ENCODE measurements around the gene KIAA1217. TPM values are rescaled to one million over a fixed set of nuclear protein-coding genes. Genes with fewer than 3 reads are reported as not detected.

Gene KIAA1217
- total RNA-seq, 1 experiment from 2014 or later = 23.4 TPM

GRCh38 chr10:24251547-24251946, 42.6 kb downstream of the KIAA1217 start (continued):
- TF ChIP-seq, protein P1, sequence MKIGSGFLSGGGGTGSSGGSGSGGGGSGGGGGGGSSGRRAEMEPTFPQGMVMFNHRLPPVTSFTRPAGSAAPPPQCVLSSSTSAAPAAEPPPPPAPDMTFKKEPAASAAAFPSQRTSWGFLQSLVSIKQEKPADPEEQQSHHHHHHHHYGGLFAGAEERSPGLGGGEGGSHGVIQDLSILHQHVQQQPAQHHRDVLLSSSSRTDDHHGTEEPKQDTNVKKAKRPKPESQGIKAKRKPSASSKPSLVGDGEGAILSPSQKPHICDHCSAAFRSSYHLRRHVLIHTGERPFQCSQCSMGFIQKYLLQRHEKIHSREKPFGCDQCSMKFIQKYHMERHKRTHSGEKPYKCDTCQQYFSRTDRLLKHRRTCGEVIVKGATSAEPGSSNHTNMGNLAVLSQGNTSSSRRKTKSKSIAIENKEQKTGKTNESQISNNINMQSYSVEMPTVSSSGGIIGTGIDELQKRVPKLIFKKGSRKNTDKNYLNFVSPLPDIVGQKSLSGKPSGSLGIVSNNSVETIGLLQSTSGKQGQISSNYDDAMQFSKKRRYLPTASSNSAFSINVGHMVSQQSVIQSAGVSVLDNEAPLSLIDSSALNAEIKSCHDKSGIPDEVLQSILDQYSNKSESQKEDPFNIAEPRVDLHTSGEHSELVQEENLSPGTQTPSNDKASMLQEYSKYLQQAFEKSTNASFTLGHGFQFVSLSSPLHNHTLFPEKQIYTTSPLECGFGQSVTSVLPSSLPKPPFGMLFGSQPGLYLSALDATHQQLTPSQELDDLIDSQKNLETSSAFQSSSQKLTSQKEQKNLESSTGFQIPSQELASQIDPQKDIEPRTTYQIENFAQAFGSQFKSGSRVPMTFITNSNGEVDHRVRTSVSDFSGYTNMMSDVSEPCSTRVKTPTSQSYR (CRISPR knock-in tag; IDR thresholded peaks at IDR 0.05) = no peak
- TF ChIP-seq MAX (CRISPR knock-in tag; IDR thresholded peaks at IDR 0.05) = no peak

GRCh38 chr10:24254180-24254579, 45.2 kb downstream of the KIAA1217 start:
- no peak for TF ChIP-seq USF1 (CRISPR knock-in tag; IDR thresholded peaks at IDR 0.05)
- no peak for TF ChIP-seq ZNF423 (CRISPR knock-in tag; IDR thresholded peaks at IDR 0.05)
- TF ChIP-seq IRF1 (CRISPR knock-in tag; IDR thresholded peaks at IDR 0.05) = no peak
- no peak for TF ChIP-seq ZNF396 (CRISPR knock-in tag; IDR thresholded peaks at IDR 0.05; ENCODE audit: borderline replicate concordance)
- no peak for TF ChIP-seq OVOL2 (CRISPR knock-in tag; IDR thresholded peaks at IDR 0.05; ENCODE audit: borderline replicate concordance)
- no peak overlapping the region for H3K27ac Mint-ChIP-seq
- no peaks in the 10 kb centered on the region for H3K9me3 Mint-ChIP-seq
- H3K27me3 Mint-ChIP-seq (ENCODE audit: low read depth) = no peaks in the 10 kb centered on the region
- H3K36me3 Mint-ChIP-seq = no peaks in the 10 kb centered on the region
- ChIA-PET CTCF (no interaction called here), POLR2A (no interaction called here)
- H3K4me3 Mint-ChIP-seq = no peak overlapping the region
- H3K4me1 Mint-ChIP-seq = peaks cover 73% of the 10 kb centered on the region
- no peak for ATAC-seq
- no peak for DNase-seq (ENCODE audit: low spot score)

GRCh38 chr10:24255115-24255880, 46.4 kb downstream of the KIAA1217 start:
- ATAC-seq (peak; percentile 72), DNase-seq (ENCODE audit: low spot score) (peak; percentile 26)
- TF ChIP-seq ZNF423 (CRISPR knock-in tag; IDR thresholded peaks at IDR 0.05) = peak; percentile 27; the same call in 1 of the 2 replicates
- TF ChIP-seq FOXK1 (CRISPR knock-in tag; IDR thresholded peaks at IDR 0.05) = no peak
- no peak for TF ChIP-seq NFE2L1 (CRISPR knock-in tag; IDR thresholded peaks at IDR 0.05)
- TF ChIP-seq MYBL2 (CRISPR knock-in tag; IDR thresholded peaks at IDR 0.05) = no peak
- TF ChIP-seq, protein P2, sequence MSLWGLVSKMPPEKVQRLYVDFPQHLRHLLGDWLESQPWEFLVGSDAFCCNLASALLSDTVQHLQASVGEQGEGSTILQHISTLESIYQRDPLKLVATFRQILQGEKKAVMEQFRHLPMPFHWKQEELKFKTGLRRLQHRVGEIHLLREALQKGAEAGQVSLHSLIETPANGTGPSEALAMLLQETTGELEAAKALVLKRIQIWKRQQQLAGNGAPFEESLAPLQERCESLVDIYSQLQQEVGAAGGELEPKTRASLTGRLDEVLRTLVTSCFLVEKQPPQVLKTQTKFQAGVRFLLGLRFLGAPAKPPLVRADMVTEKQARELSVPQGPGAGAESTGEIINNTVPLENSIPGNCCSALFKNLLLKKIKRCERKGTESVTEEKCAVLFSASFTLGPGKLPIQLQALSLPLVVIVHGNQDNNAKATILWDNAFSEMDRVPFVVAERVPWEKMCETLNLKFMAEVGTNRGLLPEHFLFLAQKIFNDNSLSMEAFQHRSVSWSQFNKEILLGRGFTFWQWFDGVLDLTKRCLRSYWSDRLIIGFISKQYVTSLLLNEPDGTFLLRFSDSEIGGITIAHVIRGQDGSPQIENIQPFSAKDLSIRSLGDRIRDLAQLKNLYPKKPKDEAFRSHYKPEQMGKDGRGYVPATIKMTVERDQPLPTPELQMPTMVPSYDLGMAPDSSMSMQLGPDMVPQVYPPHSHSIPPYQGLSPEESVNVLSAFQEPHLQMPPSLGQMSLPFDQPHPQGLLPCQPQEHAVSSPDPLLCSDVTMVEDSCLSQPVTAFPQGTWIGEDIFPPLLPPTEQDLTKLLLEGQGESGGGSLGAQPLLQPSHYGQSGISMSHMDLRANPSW (CRISPR knock-in tag; conservative IDR thresholded peaks at IDR 0.05; ENCODE audit: low read depth) = no peak
- TF ChIP-seq MAX (CRISPR knock-in tag; IDR thresholded peaks at IDR 0.05) = peak; percentile 24; the same call in 1 of the 2 replicates
- no peak for TF ChIP-seq PREB (CRISPR knock-in tag; IDR thresholded peaks at IDR 0.05; ENCODE audit: borderline replicate concordance)
- no peak for TF ChIP-seq ZBTB21 (CRISPR knock-in tag; IDR thresholded peaks at IDR 0.05; ENCODE audit: borderline replicate concordance)
- CTCF ChIA-PET = interaction anchor here (0.6 to 1.2 kb wide), 5 partner anchors 53 to 907 kb away, joined by 3 to 6 read pairs (median 3); no protein-coding TSS in a partner anchor
- Mint-ChIP-seq H3K9me3 (no peaks in the 10 kb centered on the region), H3K4me3 (peak overlapping the region; percentile 61), H3K4me1 (peaks cover 72% of the 10 kb centered on the region), H3K27ac (peak overlapping the region; percentile 95), H3K36me3 (no peaks in the 10 kb centered on the region), H3K27me3 (ENCODE audit: low read depth) (no peaks in the 10 kb centered on the region)
- POLR2A ChIA-PET = interaction anchor here (0.6 kb wide), 2 partner anchors 208 to 837 kb away, joined by 3 to 4 read pairs; no protein-coding TSS in a partner anchor
